Mucosa of descending colon (tissue), 3 donors: ENCODE results near the gene BAHCC1. TPM values are rescaled to one million over a fixed set of nuclear protein-coding genes. Genes with fewer than 3 reads are reported as not detected.

Experiments
- ATAC-seq: fragments of 200-7000 bp; cut with Tn5 transposase; one replicate; pipeline ENCODE4 v1.9.1; 2020; ENCODE audit warnings: mild to moderate bottlenecking, moderate library complexity
- DNase-seq, 3 donors: peaks; one replicate each; pipeline ENCODE4 v3.0.0-alpha.2; 2020
- H3K36me3 ChIP-seq: fragments of 200-600 bp; one replicate; pipeline ENCODE4 v1.8.0; 2021; ENCODE audit warnings: low read depth, mild to moderate bottlenecking
- H3K4me1 ChIP-seq: fragments of 200-600 bp; one replicate; pipeline ENCODE4 v1.8.0; 2021; ENCODE audit warnings: low read depth, mild to moderate bottlenecking
- H3K4me3 ChIP-seq: fragments of 200-600 bp; one replicate; pipeline ENCODE4 v1.8.0; 2021; ENCODE audit warnings: mild to moderate bottlenecking
- H3K9me3 ChIP-seq: fragments of 200-600 bp; one replicate; pipeline ENCODE4 v1.8.0; 2021; ENCODE audit warnings: mild to moderate bottlenecking
- CTCF ChIP-seq: fragments of 200-600 bp; IDR thresholded peaks from one replicate; pipeline ENCODE4 v1.8.0; 2022; ENCODE audit warnings: antibody characterized with exemption, mild to moderate bottlenecking
- intact Hi-C, 2 donors: fragments of 100-400 bp; cut with DNase I in 1 of 2; cut with micrococcal nuclease in 1 of 2; formaldehyde crosslinking; loops; one replicate each; pipeline versions ENCODE4 v1.11.0 to v1.11.1; 2022; cut with DNase I, micrococcal nuclease
- total RNA-seq, 3 donors: library from RNA; stranded (reverse); fragmentation: NEBNext Ultra II Directional in 2 of 3; extraction: Animal tissue kit (Norgen Biotek cat#: 25700) in 2 of 3; gene quantifications; one replicate each; pipeline versions ENCODE4 v1.2.1 to v1.2.4, GENCODE V29; 2021 to 2023
- donor health status: DM: no; HTN: no; CAD: no; lungs with moderate emphysema.
- donor health status: DM: no; HTN: no; CAD: no.
- donor health status: DM: no; HTN: yes; CAD: no.

The BAHCC1 gene
- total RNA-seq, 3 donors from 2014 or later: 14.0 to 27.4 (median 16.5) TPM

GRCh38 chr17:81380131-81380530 is 15.1 kb upstream of the BAHCC1 start:
- TF ChIP-seq CTCF: no peak
- ATAC-seq (no peak), DNase-seq (no peak)
- no peak overlapping the region for H3K4me3 ChIP-seq
- no peaks in the 10 kb centered on the region for H3K36me3 ChIP-seq
- H3K9me3 ChIP-seq: no peaks in the 10 kb centered on the region
- intact Hi-C loops: no loop called here
- H3K4me1 ChIP-seq: no peaks in the 10 kb centered on the region

DNA sequence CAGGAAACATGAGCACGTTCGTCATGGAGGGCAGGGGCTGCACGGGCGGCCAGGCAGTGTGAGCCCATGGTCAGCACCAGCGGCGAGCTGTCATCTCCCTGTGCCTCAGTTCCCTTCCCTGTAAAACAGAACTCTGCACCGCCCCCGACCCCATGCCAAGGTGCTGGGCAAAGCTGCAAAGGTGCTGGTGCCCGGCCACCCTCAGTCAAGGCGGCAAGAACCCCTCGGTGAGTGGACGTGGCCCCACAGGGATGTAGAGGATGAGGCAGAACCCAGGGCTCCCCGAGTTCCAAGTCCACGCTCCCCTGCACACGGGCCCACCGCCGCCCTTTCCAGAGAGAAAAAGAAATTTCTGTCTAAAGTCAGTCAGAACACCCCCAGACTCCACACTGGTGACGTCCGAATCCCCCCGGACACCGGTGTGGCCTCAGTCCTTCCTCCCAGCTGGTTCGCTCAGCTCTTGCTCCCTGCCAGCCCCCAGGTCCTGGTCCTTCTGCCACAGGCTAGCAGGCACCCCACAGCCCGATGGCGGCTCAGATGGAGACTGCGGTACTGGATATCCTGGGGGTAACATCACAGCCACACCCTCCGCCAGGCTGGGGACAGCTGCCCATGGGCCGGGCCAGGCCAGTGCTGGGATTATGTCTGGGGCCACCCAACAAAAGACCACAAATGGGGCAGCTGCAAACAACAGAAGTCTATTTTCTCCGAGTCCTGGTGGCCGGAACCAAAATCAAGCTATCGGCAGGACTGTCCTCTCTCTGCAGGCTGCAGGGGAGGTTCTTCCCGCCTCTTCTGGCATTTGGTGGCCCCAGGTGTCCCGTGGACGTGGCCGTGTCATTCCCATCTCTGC is 14.4 kb upstream of the BAHCC1 start:
- Histone ChIP-seq H3K9me3 (no peaks in the 10 kb centered on the region), H3K4me1 (peaks cover 6% of the 10 kb centered on the region), H3K36me3 (no peaks in the 10 kb centered on the region), H3K4me3 (no peak overlapping the region)
- intact Hi-C loops: no loop called here
- ATAC-seq (no peak), DNase-seq (no peak)
- TF ChIP-seq CTCF: no peak

DNA sequence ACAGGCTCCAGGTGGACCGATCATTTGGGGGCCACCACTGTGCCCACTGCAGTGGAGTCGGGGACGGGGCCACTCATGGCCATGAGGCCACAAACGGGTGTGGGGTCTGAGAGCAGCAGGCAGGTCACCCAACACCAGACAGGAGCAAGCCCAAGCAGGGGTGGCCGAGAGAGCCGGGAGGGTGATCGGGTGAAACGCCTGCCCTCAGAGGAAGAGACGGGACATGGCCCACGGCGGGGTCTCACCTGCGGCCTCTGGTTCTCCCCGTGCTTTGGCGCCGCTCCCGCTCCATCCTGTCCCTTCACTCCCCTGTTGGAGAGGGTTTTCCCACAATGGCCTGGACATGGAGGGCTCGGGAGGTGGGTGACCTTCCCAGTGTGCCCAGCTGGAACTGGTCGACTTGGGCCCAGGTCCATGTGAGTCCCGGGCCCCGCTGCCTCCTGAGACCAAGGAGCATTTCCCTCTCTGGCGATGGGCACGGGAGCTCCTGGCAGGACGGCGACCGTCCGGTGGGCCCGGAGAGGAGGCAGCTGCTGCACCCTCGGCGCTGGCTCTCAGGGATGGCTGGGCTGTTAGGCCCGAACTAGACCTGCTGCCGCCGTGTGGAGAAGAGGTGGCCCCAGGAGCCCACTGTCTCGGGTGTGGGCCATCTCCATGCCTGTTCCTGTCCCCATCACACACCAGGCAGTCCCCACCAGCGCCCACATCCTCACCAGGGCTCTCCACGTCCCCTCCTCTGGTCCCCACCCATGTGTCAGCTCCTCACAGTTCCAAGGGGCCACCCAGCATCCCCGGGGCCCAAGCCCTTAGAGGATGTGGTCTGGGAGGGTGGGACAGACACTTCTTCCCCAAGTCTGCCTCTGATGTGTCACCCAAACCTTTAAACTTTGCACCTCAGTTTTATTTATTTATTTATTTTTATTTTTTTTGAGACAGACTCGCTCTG is 13.4 kb upstream of the BAHCC1 start:
- H3K4me3 ChIP-seq: no peak overlapping the region
- no peak for DNase-seq
- no peak for ATAC-seq
- H3K36me3 ChIP-seq: no peaks in the 10 kb centered on the region
- H3K9me3 ChIP-seq: no peaks in the 10 kb centered on the region
- intact Hi-C loops: no loop called here
- H3K4me1 ChIP-seq: peaks cover 14% of the 10 kb centered on the region
- TF ChIP-seq CTCF: no peak

DNA sequence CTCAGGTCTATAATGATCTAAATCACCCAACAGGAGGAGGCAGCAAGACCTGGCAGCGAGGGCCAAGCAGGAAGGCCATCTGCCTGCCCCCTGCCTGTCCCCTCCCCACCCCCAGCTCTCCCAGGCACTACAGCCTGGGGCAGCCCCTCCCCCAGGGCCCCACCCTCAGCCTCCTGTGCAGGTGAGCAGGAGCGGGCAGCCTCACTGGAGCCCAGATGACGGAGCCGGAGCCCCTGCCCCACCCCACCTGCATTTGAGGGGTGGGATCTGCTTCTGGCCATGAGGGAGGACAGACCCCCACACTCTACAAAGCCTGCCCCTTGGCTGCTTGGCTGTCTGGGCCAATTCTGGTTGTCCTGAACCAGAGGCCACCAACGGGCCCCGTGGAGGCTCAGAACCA is 12.4 kb upstream of the BAHCC1 start:
- Histone ChIP-seq H3K4me1 (peaks cover 17% of the 10 kb centered on the region), H3K9me3 (no peaks in the 10 kb centered on the region), H3K4me3 (no peak overlapping the region), H3K36me3 (no peaks in the 10 kb centered on the region)
- ATAC-seq (no peak), DNase-seq (no peak)
- intact Hi-C loops: no loop called here
- TF ChIP-seq CTCF: no peak

DNA sequence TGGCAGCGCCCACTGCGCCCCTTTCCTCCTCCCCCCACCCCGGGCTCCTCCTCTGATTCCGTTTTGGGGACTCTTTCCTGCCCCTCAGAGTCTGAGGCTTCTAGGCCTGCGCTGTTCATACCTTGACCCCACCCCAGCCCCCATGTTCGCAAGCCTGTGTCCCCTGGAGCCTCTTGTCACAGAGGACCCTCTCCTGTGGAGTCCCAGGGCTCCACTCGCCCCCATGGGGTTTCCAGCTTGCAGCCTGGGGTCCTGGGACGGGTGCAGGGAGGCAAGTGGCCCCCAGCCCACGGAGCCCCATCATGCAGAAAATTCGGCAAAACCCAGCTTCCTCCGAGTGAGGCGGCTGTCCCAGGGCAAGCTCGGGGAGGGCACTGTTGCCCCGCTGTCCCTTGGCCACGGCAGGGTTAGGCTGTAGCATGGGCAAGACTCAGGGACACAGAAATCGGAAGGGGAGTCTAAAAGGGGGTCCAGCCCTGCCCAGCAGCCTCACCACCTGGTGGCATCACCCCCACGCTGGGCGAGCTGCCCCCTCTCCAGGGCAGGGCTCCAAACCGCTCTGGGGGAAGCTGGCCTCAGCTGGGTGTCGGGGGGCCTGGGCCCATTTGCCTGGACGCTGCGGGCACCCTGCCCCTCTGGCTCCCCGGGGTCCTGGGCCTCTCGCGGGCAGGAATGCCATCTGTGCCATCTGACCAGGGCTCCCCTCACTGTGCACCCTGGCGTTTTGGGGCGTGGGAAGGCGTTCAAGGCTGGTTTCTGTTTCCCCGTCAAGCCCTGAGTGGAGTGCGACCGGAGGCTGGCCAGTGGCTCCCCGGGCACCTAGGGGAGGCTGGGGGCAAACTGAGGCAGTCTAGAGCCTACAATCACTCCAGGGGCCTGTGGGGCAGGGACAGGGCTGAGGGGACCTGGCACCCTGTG is 11.5 kb upstream of the BAHCC1 start:
- DNase-seq (no peak), ATAC-seq (no peak)
- H3K4me3 ChIP-seq: no peak overlapping the region
- H3K36me3 ChIP-seq: no peaks in the 10 kb centered on the region
- no peak for TF ChIP-seq CTCF
- H3K9me3 ChIP-seq: no peaks in the 10 kb centered on the region
- peaks cover 17% of the 10 kb centered on the region for H3K4me1 ChIP-seq
- intact Hi-C loops: no loop called here
